Measurements from ENCODE around the gene SEPTIN1. TPM values are rescaled to one million over a fixed set of nuclear protein-coding genes. Genes with fewer than 3 reads are reported as not detected.

SEPTIN1 gene
- total RNA-seq, 2 experiments from 2014 or later: 162 to 163 TPM

DNA sequence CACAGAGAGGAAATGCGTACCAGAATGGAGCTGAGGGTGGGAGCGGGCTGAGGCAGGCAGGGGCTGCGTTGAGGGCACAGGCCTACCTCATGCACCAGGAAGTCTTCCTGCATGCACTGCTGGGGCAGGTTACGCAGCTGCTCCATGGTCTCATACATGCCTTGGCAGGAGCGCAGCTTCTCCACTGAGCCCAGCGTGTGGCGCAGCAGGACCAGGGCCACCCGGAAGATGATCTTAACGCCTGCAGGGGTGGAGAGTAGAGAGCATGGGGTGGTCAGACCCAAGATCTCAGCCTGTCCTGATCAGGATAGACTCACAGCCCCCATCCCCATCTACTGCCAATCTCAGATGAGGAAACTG lies 23.8 kb downstream of the SEPTIN1 start:
- no peak overlapping the region for H3K27ac Mint-ChIP-seq
- no peaks in the 10 kb centered on the region for H3K9me3 Mint-ChIP-seq
- no peak overlapping the region for H3K4me3 Mint-ChIP-seq
- no peak for DNase-seq
- H3K36me3 Mint-ChIP-seq: peaks cover 12% of the 10 kb centered on the region
- H3K4me1 Mint-ChIP-seq: peaks cover 22% of the 10 kb centered on the region
- H3K27me3 Mint-ChIP-seq: no peaks in the 10 kb centered on the region

- Mint-ChIP-seq H3K27ac (no peak overlapping the region), H3K27me3 (no peaks in the 10 kb centered on the region), H3K4me3 (no peak overlapping the region), H3K9me3 (no peaks in the 10 kb centered on the region), H3K4me1 (peaks cover 25% of the 10 kb centered on the region), H3K36me3 (peaks cover 11% of the 10 kb centered on the region)
- no peak for DNase-seq
Measured at GRCh38 chr16:30357715-30358576, 24.4 kb downstream of the SEPTIN1 start.

GRCh38 chr16:30357085-30357714 lies 25.2 kb downstream of the SEPTIN1 start:
- Mint-ChIP-seq H3K4me1 (peaks cover 28% of the 10 kb centered on the region), H3K27me3 (no peaks in the 10 kb centered on the region), H3K4me3 (no peak overlapping the region), H3K9me3 (no peaks in the 10 kb centered on the region), H3K27ac (peak overlapping the region; percentile 30), H3K36me3 (peaks cover 15% of the 10 kb centered on the region)
- DNase-seq: no peak

GRCh38 chr16:30356401-30357084 lies 25.8 kb downstream of the SEPTIN1 start:
- no peaks in the 10 kb centered on the region for H3K9me3 Mint-ChIP-seq
- H3K27me3 Mint-ChIP-seq: no peaks in the 10 kb centered on the region
- H3K36me3 Mint-ChIP-seq: peaks cover 18% of the 10 kb centered on the region
- DNase-seq: no peak
- peak overlapping the region; percentile 92 for H3K27ac Mint-ChIP-seq
- peak overlapping the region; percentile 91 for H3K4me3 Mint-ChIP-seq
- peaks cover 31% of the 10 kb centered on the region for H3K4me1 Mint-ChIP-seq

- peak overlapping the region; percentile 92 for H3K27ac Mint-ChIP-seq
- no peak for DNase-seq
- peak overlapping the region; percentile 91 for H3K4me3 Mint-ChIP-seq
- H3K36me3 Mint-ChIP-seq: peaks cover 19% of the 10 kb centered on the region
- H3K9me3 Mint-ChIP-seq: no peaks in the 10 kb centered on the region
- H3K27me3 Mint-ChIP-seq: no peaks in the 10 kb centered on the region
- H3K4me1 Mint-ChIP-seq: peaks cover 34% of the 10 kb centered on the region
Measured at GRCh38 chr16:30355954-30356308, 26.4 kb downstream of the SEPTIN1 start.

- Mint-ChIP-seq H3K9me3 (no peaks in the 10 kb centered on the region), H3K4me1 (peaks cover 40% of the 10 kb centered on the region), H3K27me3 (no peaks in the 10 kb centered on the region), H3K36me3 (peaks cover 23% of the 10 kb centered on the region), H3K4me3 (peak within 1 kb of the TSS; percentile 91), H3K27ac (peak within 1 kb of the TSS; percentile 92)
- DNase-seq: peak; percentile 90
Measured at GRCh38 chr16:30355144-30355953, 27.0 kb downstream of the SEPTIN1 start, which contains the start of gene CD2BP2. Gene CD2BP2, minus strand, starts transcription at chr16:30355308. Its CDS starts 627 bp downstream, at chr16:30354681.

DNA sequence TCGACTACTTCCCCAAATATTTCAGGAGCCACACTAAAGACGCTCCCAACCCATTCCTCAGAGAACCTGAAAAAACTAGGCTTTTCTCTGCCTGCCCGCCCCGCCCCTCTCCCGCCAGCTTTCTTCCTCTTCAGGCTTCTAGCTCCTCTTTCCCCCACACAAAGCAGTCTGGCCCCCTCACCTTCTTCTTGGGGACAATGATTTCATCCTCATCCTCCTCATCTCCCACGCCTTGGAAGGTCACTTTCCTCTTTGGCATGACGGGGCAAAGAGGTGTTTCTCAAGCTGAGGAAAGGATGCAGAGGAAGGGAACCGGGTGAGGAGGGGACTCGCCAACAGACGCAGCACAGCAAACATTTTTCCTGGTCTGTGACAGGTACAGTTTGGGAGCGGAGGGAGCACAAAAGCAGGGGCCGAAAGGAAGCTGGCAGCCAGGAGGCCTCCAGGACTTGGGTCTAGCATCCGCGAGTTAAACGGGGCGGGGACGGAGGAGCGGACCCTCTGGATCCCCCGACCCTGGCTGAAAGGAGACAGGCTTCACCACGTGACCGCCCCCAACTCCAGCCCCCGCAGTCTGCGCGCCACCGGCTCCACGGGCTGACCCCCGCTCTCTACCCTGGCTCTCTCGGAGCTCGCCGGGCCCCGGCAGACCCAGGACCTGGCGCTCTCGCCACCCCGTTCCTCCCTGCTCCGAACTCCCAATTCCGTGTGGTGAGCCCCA lies 27.8 kb downstream of the SEPTIN1 start:
- H3K36me3 Mint-ChIP-seq: peaks cover 30% of the 10 kb centered on the region
- H3K27ac Mint-ChIP-seq: peak overlapping the region; percentile 92
- peak overlapping the region; percentile 91 for H3K4me3 Mint-ChIP-seq
- no peaks in the 10 kb centered on the region for H3K9me3 Mint-ChIP-seq
- H3K4me1 Mint-ChIP-seq: peaks cover 47% of the 10 kb centered on the region
- H3K27me3 Mint-ChIP-seq: no peaks in the 10 kb centered on the region
- no peak for DNase-seq

- no peaks in the 10 kb centered on the region for H3K9me3 Mint-ChIP-seq
- no peak for DNase-seq
- peaks cover 51% of the 10 kb centered on the region for H3K4me1 Mint-ChIP-seq
- peak overlapping the region; percentile 91 for H3K4me3 Mint-ChIP-seq
- H3K27me3 Mint-ChIP-seq: no peaks in the 10 kb centered on the region
- peaks cover 36% of the 10 kb centered on the region for H3K36me3 Mint-ChIP-seq
- no peak overlapping the region for H3K27ac Mint-ChIP-seq
Measured at GRCh38 chr16:30353438-30354129, 28.8 kb downstream of the SEPTIN1 start.

DNA sequence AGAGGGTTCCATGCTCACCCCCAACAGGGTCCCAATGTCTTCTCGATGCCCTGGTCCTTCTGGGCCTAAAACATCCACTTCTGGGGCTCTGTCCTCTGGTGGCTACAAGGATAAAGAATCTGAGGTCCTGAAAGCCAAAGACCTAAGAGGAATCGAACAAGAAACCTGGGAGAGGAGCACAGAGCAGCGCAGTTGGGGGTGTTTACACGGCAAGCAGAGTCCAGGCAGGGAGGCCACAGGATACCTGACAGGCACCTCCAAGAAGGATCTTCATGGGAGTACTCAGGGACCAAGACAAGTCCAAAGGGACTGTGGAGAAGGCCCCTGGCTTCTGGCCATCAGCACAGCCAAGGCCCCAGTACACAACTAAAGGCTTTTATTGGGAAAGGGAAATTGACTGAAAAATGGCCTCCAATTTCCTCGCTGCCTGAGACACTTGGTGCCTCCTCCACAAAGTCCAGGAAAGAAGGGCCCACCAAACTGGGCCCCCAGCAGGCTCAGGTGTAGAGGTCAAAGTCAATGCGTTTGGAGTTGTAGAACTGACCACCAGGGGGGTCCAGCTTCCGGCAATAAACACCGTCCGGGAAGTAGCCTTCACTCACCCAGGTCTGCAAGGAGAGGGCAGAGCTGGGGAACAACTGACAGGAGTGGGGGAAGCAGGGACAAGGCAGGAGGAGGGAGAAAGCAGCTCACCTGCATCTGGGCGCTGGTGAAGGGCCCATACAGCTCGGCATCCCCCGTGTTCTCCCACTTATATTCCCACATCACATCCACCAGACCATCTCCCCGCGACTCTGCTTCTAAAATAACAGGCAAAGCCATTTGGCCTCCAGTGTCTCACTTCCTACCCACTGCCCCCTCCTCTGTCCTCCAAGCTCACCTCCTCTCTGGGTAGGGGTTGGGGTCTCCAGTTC lies 29.6 kb downstream of the SEPTIN1 start:
- DNase-seq: no peak
- Mint-ChIP-seq H3K4me3 (no peak overlapping the region), H3K9me3 (no peaks in the 10 kb centered on the region), H3K27me3 (no peaks in the 10 kb centered on the region), H3K27ac (no peak overlapping the region), H3K4me1 (peaks cover 51% of the 10 kb centered on the region), H3K36me3 (peaks cover 36% of the 10 kb centered on the region)

GRCh38 chr16:30351586-30352419 lies 30.6 kb downstream of the SEPTIN1 start:
- peaks cover 50% of the 10 kb centered on the region for H3K4me1 Mint-ChIP-seq

DNA sequence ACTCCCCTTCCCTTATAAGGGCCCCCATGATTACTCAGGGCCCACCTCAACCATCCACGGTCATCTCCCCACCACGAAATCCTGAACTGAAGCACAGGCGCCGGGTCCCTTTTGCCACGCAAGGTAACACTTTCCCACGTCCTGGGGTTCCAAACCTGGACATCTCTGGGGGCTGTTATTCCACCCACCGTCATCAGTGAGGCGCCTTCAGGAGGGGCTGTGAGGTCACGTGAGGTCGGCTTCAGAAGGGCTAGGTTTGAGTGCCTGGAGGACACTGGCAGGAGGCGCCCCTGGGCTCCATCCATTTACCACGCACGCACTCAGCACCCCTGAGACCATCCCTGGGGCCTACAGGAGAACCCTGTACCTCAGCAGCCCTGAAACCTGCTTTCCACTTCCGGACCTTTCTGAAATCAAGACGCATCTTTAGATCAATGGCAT lies 31.3 kb downstream of the SEPTIN1 start:
- no peaks in the 10 kb centered on the region for H3K27me3 Mint-ChIP-seq
- no peak for DNase-seq

More at GRCh38 chr16:30351586-30352419, 30.6 kb downstream of the SEPTIN1 start:
- Mint-ChIP-seq H3K27ac (peak overlapping the region; percentile 62), H3K9me3 (no peaks in the 10 kb centered on the region), H3K27me3 (no peaks in the 10 kb centered on the region), H3K36me3 (peaks cover 36% of the 10 kb centered on the region), H3K4me3 (peak overlapping the region; percentile 22)
- no peak for DNase-seq

More for the DNA sequence above, 31.3 kb downstream of the SEPTIN1 start:
- Mint-ChIP-seq H3K27ac (peak overlapping the region; percentile 71), H3K9me3 (no peaks in the 10 kb centered on the region), H3K4me1 (peaks cover 44% of the 10 kb centered on the region), H3K36me3 (peaks cover 34% of the 10 kb centered on the region), H3K4me3 (no peak overlapping the region)
